Caco-2 (cell line): ENCODE measurements around the gene ARNT2. TPM values are rescaled to one million over a fixed set of nuclear protein-coding genes. Genes with fewer than 3 reads are reported as not detected.

Experiments used
- BruUV-seq: library from RNA; stranded (reverse); fragments of 400-500 nt; replicated peaks from 2 replicates; lab custom pipeline; 2021; lab: Mats Ljungman, UMichigan
- CTCF ChIA-PET: fragments of 300-600 bp; sonication (Branson Sonifier 250); formaldehyde crosslinking; loops from one replicate; lab custom pipeline; 2022; ENCODE audit warnings: antibody characterized with exemption; lab: Charles Lee
- POLR2A ChIA-PET: fragments of 300-600 bp; sonication (Branson Sonifier 250); formaldehyde crosslinking; loops from one replicate; lab custom pipeline; 2022; ENCODE audit warnings: antibody characterized with exemption; lab: Charles Lee
- DNase-seq, 2 experiments: peaks; one replicate each; pipeline versions ENCODE4 v3.0.0 to v3.0.0-alpha.2; 2020 to 2022
- H3K27me3 ChIP-seq: replicated peaks from 2 replicates; pipeline ENCODE4 v1.6.0; 2011; ENCODE audit warnings: low read length; ENCODE audit not compliant: control insufficient read depth, insufficient read depth
- H3K36me3 ChIP-seq: 2 replicates; pipeline ENCODE4 v1.5.1; 2011; ENCODE audit warnings: low read length; ENCODE audit not compliant: control insufficient read depth, insufficient read depth
- H3K4me1 ChIP-seq: fragments of 250-450 bp; sonication (Bioruptor Pico); 2 replicates; pipeline ENCODE4 v1.5.1; 2020; ENCODE audit warnings: mild to moderate bottlenecking
- H3K4me3 ChIP-seq: 2 replicates; pipeline ENCODE4 v1.5.1; 2011; ENCODE audit warnings: low read depth, mild to moderate bottlenecking, control low read depth, low read length
- H3K9me3 ChIP-seq: fragments of 250-450 bp; sonication (Bioruptor Pico); 2 replicates; pipeline ENCODE4 v1.5.1; 2020; ENCODE audit warnings: mild to moderate bottlenecking, moderate library complexity
- H3K27ac Mint-ChIP-seq: one replicate; pipeline ENCODE4 v1.8.0; 2022; ENCODE audit warnings: mixed read lengths; ENCODE audit not compliant: unreplicated experiment
- H3K27me3 Mint-ChIP-seq: one replicate; pipeline ENCODE4 v1.8.0; 2022; ENCODE audit warnings: mixed read lengths; ENCODE audit not compliant: insufficient read depth, unreplicated experiment
- H3K36me3 Mint-ChIP-seq: one replicate; pipeline ENCODE4 v1.8.0; 2022; ENCODE audit warnings: mild to moderate bottlenecking, mixed read lengths; ENCODE audit not compliant: insufficient read depth, unreplicated experiment
- H3K4me1 Mint-ChIP-seq: one replicate; pipeline ENCODE4 v1.8.0; 2022; ENCODE audit warnings: low read depth, mixed read lengths; ENCODE audit not compliant: unreplicated experiment
- H3K4me3 Mint-ChIP-seq: one replicate; pipeline ENCODE4 v1.8.0; 2022; ENCODE audit warnings: mild to moderate bottlenecking, moderate library complexity, mixed read lengths; ENCODE audit not compliant: unreplicated experiment
- H3K9me3 Mint-ChIP-seq: one replicate; pipeline ENCODE4 v1.8.0; 2022; ENCODE audit warnings: mixed read lengths; ENCODE audit not compliant: unreplicated experiment
- intact Hi-C: fragments of 100-400 bp; cut with micrococcal nuclease; formaldehyde crosslinking; loops from one replicate; pipeline ENCODE4 v1.10.0; 2022; ENCODE audit not compliant: unreplicated experiment
- total RNA-seq: library from RNA; stranded (reverse); gene quantifications from 2 replicates; pipeline ENCODE4 v1.2.3, GENCODE V29; 2022
- TF ChIP-seq, protein P1 (sequence below), 2 experiments: fragments of 200-600 bp in 1 of 2; IDR thresholded peaks; 1 replicate in 1 of 2; 2 replicates in 1 of 2; pipeline versions ENCODE4 v1.5.1 to v1.8.0; 2011 to 2022; ENCODE audit warnings: antibody characterized with exemption in 1 of 2, control low read depth in 1 of 2, inconsistent platforms in 1 of 2, low read depth in 1 of 2, low read length in 1 of 2, mild to moderate bottlenecking in 1 of 2, moderate library complexity in 1 of 2; ENCODE audit not compliant: insufficient read depth in 1 of 2, severe bottlenecking in 1 of 2, unreplicated experiment in 1 of 2

Gene ARNT2
- total RNA-seq, 1 experiment from 2014 or later = 0.23 TPM

DNA sequence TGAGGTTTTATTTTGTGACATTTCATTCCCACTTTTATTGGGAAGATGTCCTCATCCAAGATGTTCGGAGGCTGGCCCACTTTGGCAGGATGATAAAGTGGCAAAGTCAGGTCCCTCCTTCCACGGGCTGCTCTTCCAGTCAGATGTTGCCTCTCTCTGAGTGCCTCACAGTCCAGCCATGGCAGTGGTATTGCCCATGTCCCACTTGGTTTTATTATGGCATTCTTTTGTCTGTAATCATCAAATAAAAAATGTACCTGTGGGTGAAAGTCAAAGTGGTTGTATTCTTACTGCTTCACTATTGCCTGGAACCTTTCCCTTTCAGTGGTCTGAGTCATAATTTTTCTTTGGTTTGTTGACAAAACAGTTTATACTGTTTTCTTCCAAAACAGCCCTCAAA lies 20.2 kb downstream of the ARNT2 start:
- no peaks in the 10 kb centered on the region for H3K9me3 ChIP-seq
- H3K4me3 Mint-ChIP-seq = no peak overlapping the region
- H3K4me3 ChIP-seq = no peak overlapping the region
- H3K4me1 Mint-ChIP-seq = no peaks in the 10 kb centered on the region
- no peak for DNase-seq
- CTCF ChIA-PET = no interaction called here
- no peaks in the 10 kb centered on the region for H3K9me3 Mint-ChIP-seq
- no peaks in the 10 kb centered on the region for H3K4me1 ChIP-seq
- intact Hi-C loops = no loop called here
- POLR2A ChIA-PET = no interaction called here
- peaks cover 5% of the 10 kb centered on the region for H3K27me3 Mint-ChIP-seq
- H3K27me3 ChIP-seq = no peaks in the 10 kb centered on the region
- no TSS peak for BruUV-seq
- no peaks in the 10 kb centered on the region for H3K36me3 ChIP-seq
- H3K36me3 Mint-ChIP-seq = no peaks in the 10 kb centered on the region
- no peak overlapping the region for H3K27ac Mint-ChIP-seq
- TF ChIP-seq, protein P1, sequence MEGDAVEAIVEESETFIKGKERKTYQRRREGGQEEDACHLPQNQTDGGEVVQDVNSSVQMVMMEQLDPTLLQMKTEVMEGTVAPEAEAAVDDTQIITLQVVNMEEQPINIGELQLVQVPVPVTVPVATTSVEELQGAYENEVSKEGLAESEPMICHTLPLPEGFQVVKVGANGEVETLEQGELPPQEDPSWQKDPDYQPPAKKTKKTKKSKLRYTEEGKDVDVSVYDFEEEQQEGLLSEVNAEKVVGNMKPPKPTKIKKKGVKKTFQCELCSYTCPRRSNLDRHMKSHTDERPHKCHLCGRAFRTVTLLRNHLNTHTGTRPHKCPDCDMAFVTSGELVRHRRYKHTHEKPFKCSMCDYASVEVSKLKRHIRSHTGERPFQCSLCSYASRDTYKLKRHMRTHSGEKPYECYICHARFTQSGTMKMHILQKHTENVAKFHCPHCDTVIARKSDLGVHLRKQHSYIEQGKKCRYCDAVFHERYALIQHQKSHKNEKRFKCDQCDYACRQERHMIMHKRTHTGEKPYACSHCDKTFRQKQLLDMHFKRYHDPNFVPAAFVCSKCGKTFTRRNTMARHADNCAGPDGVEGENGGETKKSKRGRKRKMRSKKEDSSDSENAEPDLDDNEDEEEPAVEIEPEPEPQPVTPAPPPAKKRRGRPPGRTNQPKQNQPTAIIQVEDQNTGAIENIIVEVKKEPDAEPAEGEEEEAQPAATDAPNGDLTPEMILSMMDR (IDR thresholded peaks at IDR 0.05; ENCODE audit: insufficient read depth in 1 of 2, low read depth in 1 of 2, low read length in 1 of 2, severe bottlenecking in 1 of 2, unreplicated experiment in 1 of 2) = no peak

DNA sequence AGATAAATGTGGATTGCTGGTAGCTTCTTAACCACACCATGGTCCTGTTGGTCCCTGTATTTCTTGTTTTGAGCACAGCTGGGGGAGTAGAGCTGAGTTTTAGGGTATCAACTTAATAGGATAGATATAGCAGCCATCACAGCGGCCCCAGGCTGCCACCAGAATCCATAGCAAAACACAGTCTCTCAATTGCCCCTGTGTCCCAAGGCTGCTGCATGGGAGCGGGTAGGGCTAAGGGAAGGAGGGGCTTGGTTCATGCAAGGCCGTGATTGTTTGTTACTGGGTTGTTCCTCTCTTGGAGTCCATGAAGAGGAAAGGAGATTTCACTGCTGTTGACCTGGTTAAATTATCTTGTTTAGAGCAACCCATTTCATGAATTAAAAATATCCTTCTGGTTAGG lies 22.1 kb downstream of the ARNT2 start:
- Mint-ChIP-seq H3K27ac (no peak overlapping the region), H3K9me3 (no peaks in the 10 kb centered on the region), H3K4me3 (no peak overlapping the region), H3K4me1 (no peaks in the 10 kb centered on the region), H3K36me3 (no peaks in the 10 kb centered on the region), H3K27me3 (peaks cover 5% of the 10 kb centered on the region)
- Histone ChIP-seq H3K9me3 (no peaks in the 10 kb centered on the region), H3K4me3 (no peak overlapping the region), H3K4me1 (no peaks in the 10 kb centered on the region), H3K36me3 (no peaks in the 10 kb centered on the region), H3K27me3 (no peaks in the 10 kb centered on the region)
- CTCF ChIA-PET = no interaction called here
- POLR2A ChIA-PET = no interaction called here
- BruUV-seq = no TSS peak
- DNase-seq = no peak
- TF ChIP-seq, protein P1 (IDR thresholded peaks at IDR 0.05; ENCODE audit: insufficient read depth in 1 of 2, low read depth in 1 of 2, low read length in 1 of 2, severe bottlenecking in 1 of 2, unreplicated experiment in 1 of 2) = no peak
- intact Hi-C loops = no loop called here

DNA sequence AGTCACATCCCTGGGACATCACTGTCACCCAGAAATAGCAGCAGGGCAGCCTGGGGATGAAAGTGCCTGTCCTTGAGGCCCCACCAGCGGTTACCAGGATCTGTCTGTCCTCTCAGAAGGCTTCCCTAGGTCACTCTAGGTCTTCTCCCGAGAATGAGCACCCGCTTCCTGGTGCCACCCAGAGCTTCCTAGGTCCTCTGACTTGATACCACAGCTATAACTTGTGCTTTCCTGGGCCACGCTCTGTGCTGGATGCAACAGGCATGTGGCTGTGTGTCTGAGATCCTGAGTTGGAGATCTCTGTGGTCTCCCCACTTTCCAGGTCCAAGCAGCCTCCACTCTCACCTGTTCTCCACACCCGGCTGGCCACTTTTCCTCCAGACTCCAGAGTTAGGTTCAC lies 25.8 kb downstream of the ARNT2 start:
- TF ChIP-seq, protein P1 (IDR thresholded peaks at IDR 0.05; ENCODE audit: insufficient read depth in 1 of 2, low read depth in 1 of 2, low read length in 1 of 2, severe bottlenecking in 1 of 2, unreplicated experiment in 1 of 2) = no peak
- intact Hi-C loops = no loop called here
- no peaks in the 10 kb centered on the region for H3K27me3 ChIP-seq
- Mint-ChIP-seq H3K4me3 (no peak overlapping the region), H3K27me3 (no peaks in the 10 kb centered on the region), H3K4me1 (no peaks in the 10 kb centered on the region), H3K9me3 (no peaks in the 10 kb centered on the region), H3K27ac (no peak overlapping the region), H3K36me3 (no peaks in the 10 kb centered on the region)
- BruUV-seq = no TSS peak
- ChIA-PET CTCF (no interaction called here), POLR2A (no interaction called here)
- H3K4me1 ChIP-seq = no peaks in the 10 kb centered on the region
- no peaks in the 10 kb centered on the region for H3K9me3 ChIP-seq
- no peaks in the 10 kb centered on the region for H3K36me3 ChIP-seq
- DNase-seq = no peak
- no peak overlapping the region for H3K4me3 ChIP-seq
